IMR-90 (cell line): Measurements from ENCODE around the gene VARS2. TPM values are rescaled to one million over a fixed set of nuclear protein-coding genes. Genes with fewer than 3 reads are reported as not detected.

Source experiments
- ATAC-seq: fragments of 200-7000 bp; cut with Tn5 transposase; 2 replicates; pipeline ENCODE4 v1.9.1; 2020; ENCODE audit warnings: low read depth, mild to moderate bottlenecking, moderate library complexity
- BruUV-seq: library from RNA; stranded (reverse); fragments of 400-500 nt; replicated peaks from 2 replicates; lab custom pipeline; 2021; lab: Mats Ljungman, UMichigan
- CTCF ChIA-PET: fragments of 300-600 bp; formaldehyde crosslinking; extraction: SDS; loops from one replicate; lab custom pipeline; 2021; ENCODE audit warnings: antibody characterized with exemption; lab: Yijun Ruan, JAX
- POLR2A ChIA-PET: fragments of 300-600 bp; sonication (Branson Sonifier 250); formaldehyde crosslinking; loops from one replicate; lab custom pipeline; 2022; ENCODE audit warnings: antibody characterized with exemption; ENCODE audit not compliant: unreplicated experiment; lab: Charles Lee
- DNase-seq: peaks from one replicate; pipeline ENCODE4 v3.0.0; 2013
- H2AFZ ChIP-seq: replicated peaks from 2 replicates; pipeline ENCODE3; 2013; ENCODE audit warnings: low read length, mild to moderate bottlenecking; ENCODE audit not compliant: poor library complexity
- H2AK5ac ChIP-seq: 2 replicates; pipeline ENCODE4 v1.6.1; 2013; ENCODE audit warnings: low read depth, low read length, inconsistent platforms
- H2AK9ac ChIP-seq: replicated peaks from 2 replicates; pipeline ENCODE3; 2013; ENCODE audit warnings: mild to moderate bottlenecking, low read depth, low read length, moderate library complexity; ENCODE audit not compliant: poor library complexity
- H2BK120ac ChIP-seq: 2 replicates; pipeline ENCODE4 v1.6.1; 2013; ENCODE audit warnings: low read depth, low read length, inconsistent platforms
- H2BK15ac ChIP-seq: 3 replicates; pipeline ENCODE4 v1.6.1; 2013; ENCODE audit warnings: low read depth, low read length, inconsistent platforms
- H2BK20ac ChIP-seq: 2 replicates; pipeline ENCODE4 v1.6.1; 2013; ENCODE audit warnings: low read depth, mild to moderate bottlenecking, inconsistent platforms, low read length, moderate library complexity
- H2BK5ac ChIP-seq: 2 replicates; pipeline ENCODE4 v1.6.1; 2013; ENCODE audit warnings: mild to moderate bottlenecking, low read depth, low read length, inconsistent platforms; ENCODE audit not compliant: poor library complexity, severe bottlenecking
- H3K14ac ChIP-seq: replicated peaks from 2 replicates; pipeline ENCODE4 v1.6.1; 2013; ENCODE audit warnings: low read depth, low read length, inconsistent platforms
- H3K18ac ChIP-seq: 2 replicates; pipeline ENCODE4 v1.6.1; 2013; ENCODE audit warnings: low read depth, low read length, control low read depth
- H3K23ac ChIP-seq: 2 replicates; pipeline ENCODE4 v1.6.1; 2013; ENCODE audit warnings: low read depth, low read length, inconsistent platforms
- H3K27ac ChIP-seq: 2 replicates; pipeline ENCODE4 v1.5.1; 2013; ENCODE audit warnings: mild to moderate bottlenecking, control low read depth, low read length; ENCODE audit not compliant: insufficient read depth
- H3K27me3 ChIP-seq: 2 replicates; pipeline ENCODE4 v1.6.1; 2013; ENCODE audit warnings: low read length; ENCODE audit not compliant: control insufficient read depth, insufficient read depth
- H3K36me3 ChIP-seq: 2 replicates; pipeline ENCODE4 v1.6.1; 2013; ENCODE audit warnings: low read length, mixed read lengths; ENCODE audit not compliant: control insufficient read depth, insufficient read depth
- H3K4ac ChIP-seq: 2 replicates; pipeline ENCODE4 v1.6.1; 2013; ENCODE audit warnings: low read depth, low read length, inconsistent platforms
- H3K4me1 ChIP-seq: 2 replicates; pipeline ENCODE4 v1.6.1; 2013; ENCODE audit warnings: low read length, mixed read lengths; ENCODE audit not compliant: control insufficient read depth, insufficient read depth
- H3K4me2 ChIP-seq: 2 replicates; pipeline ENCODE4 v1.6.1; 2013; ENCODE audit warnings: low read depth, mild to moderate bottlenecking, control low read depth, low read length, moderate library complexity
- H3K4me3 ChIP-seq: 2 replicates; pipeline ENCODE4 v1.5.1; 2013; ENCODE audit warnings: low read depth, mild to moderate bottlenecking, control low read depth, low read length, moderate library complexity; ENCODE audit not compliant: insufficient read depth
- H3K56ac ChIP-seq: 2 replicates; pipeline ENCODE4 v1.6.1; 2013; ENCODE audit warnings: low read length, inconsistent platforms; ENCODE audit not compliant: insufficient read depth; ENCODE audit errors: extremely low read depth
- H3K79me1 ChIP-seq, 2 experiments: 2 replicates each; pipeline ENCODE4 v1.6.1; 2013; ENCODE audit warnings: low read length in 2 of 2, inconsistent platforms in 1 of 2, low read depth in 1 of 2
- H3K9ac ChIP-seq: 2 replicates; pipeline ENCODE4 v1.6.1; 2013; ENCODE audit warnings: low read depth, low read length, control low read depth
- H3K9me1 ChIP-seq: 2 replicates; pipeline ENCODE4 v1.6.1; 2013; ENCODE audit warnings: low read length, inconsistent platforms; ENCODE audit not compliant: insufficient read depth
- H3K9me3 ChIP-seq: 2 replicates; pipeline ENCODE4 v1.6.1; 2013; ENCODE audit warnings: low read length; ENCODE audit not compliant: control insufficient read depth, insufficient read depth
- H4K20me1 ChIP-seq: 2 replicates; pipeline ENCODE4 v1.6.1; 2013; ENCODE audit warnings: low read length, inconsistent platforms; ENCODE audit not compliant: insufficient read depth
- H4K5ac ChIP-seq: 2 replicates; pipeline ENCODE4 v1.6.1; 2013; ENCODE audit warnings: mild to moderate bottlenecking, low read depth, low read length, control low read depth
- H4K8ac ChIP-seq, 2 experiments: 2 replicates each; pipeline ENCODE4 v1.6.1; 2013; ENCODE audit warnings: low read depth in 2 of 2, low read length in 2 of 2, control low read depth in 1 of 2, inconsistent platforms in 1 of 2
- H4K91ac ChIP-seq: 2 replicates; pipeline ENCODE4 v1.6.1; 2013; ENCODE audit warnings: low read depth, low read length, inconsistent platforms; ENCODE audit not compliant: insufficient read depth
- CHD1 ChIP-seq: IDR thresholded peaks from 2 replicates; pipeline ENCODE4 v1.6.1; 2012; ENCODE audit warnings: low read depth, low read length, improper control_type of control experiment
- MAZ ChIP-seq: IDR thresholded peaks from 2 replicates; pipeline ENCODE4 v1.6.1; 2012; ENCODE audit warnings: low read depth, mild to moderate bottlenecking, low read length, improper control_type of control experiment, moderate library complexity, borderline replicate concordance
- NFE2L2 ChIP-seq: fragments of 150-350 bp; IDR thresholded peaks from 2 replicates; pipeline ENCODE4 v1.6.1; 2016; ENCODE audit warnings: low read depth, mild to moderate bottlenecking, low read length
- SMC3 ChIP-seq: fragments of 150-350 bp; IDR thresholded peaks from 2 replicates; pipeline ENCODE4 v1.6.1; 2016; ENCODE audit warnings: low read depth, mild to moderate bottlenecking, antibody characterized with exemption, low read length, moderate library complexity
- USF2 ChIP-seq: fragments of 150-350 bp; IDR thresholded peaks from 2 replicates; pipeline ENCODE4 v1.6.1; 2017; ENCODE audit warnings: mild to moderate bottlenecking, antibody characterized with exemption, low read length, low read depth
- WGBS, 2 experiments: methylation state at CpG; one replicate each; pipeline versions ENCODE4 v1.1.5 to v1.1.7; 2013; ENCODE audit warnings: missing lambda C conversion rate in 2 of 2; ENCODE audit not compliant: insufficient read length in 1 of 2; ENCODE audit errors: extremely low coverage in 2 of 2; 5-methylcytosine and 5-hydroxymethylcytosine counted together
- dilution Hi-C: fragments of 300-500 bp; cut with HindIII; formaldehyde crosslinking; loops from one replicate; pipeline ENCODE4 v1.14.3; 2018; ENCODE audit warnings: low sequenced_read_pairs; ENCODE audit not compliant: unreplicated experiment
- in situ Hi-C: fragments of 300-500 bp; cut with MboI; formaldehyde crosslinking; loops from 3 replicates; pipeline ENCODE4 v1.14.3; 2019; ENCODE audit warnings: low sequenced_read_pairs, inconsistent platforms, mixed read lengths
- intact Hi-C: fragments of 100-400 bp; cut with micrococcal nuclease; formaldehyde crosslinking; loops from 2 replicates; pipeline ENCODE4 v1.10.0; 2022
- polyA plus RNA-seq, 3 experiments: library from polyadenylated mRNA; depleted of rRNA; stranded (reverse); fragments of >200 nt; gene quantifications; 2 replicates each; pipeline ENCODE4 v1.2.3, GENCODE V29; 2012; ENCODE audit warnings: low replicate concordance in 1 of 3
- total RNA-seq: library from RNA; depleted of rRNA; stranded (reverse); fragments of >200 nt; gene quantifications from 2 replicates; pipeline ENCODE4 v1.2.3, GENCODE V29; 2012

The VARS2 gene
- total and polyA plus RNA-seq, 2 of the 4 experiments (the other 2 are of a cell fraction): 7.2 to 14.0 TPM

DNA sequence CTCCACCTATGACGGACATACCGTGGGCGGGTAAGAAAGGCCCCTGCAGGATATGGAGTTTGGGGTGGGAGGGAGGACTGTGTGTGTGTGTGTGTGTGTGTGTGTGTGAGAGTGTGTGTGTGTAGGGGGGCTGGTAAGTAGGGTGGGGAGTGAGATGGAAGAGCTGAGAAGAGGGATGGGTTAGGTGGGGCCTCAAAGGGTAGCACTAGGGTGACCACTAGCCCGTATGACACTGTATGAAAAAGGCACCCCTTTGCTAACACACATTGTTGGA is 22.7 kb upstream of the VARS2 start (continued):
- TF ChIP-seq MAZ (no peak), NFE2L2 (no peak)

DNA sequence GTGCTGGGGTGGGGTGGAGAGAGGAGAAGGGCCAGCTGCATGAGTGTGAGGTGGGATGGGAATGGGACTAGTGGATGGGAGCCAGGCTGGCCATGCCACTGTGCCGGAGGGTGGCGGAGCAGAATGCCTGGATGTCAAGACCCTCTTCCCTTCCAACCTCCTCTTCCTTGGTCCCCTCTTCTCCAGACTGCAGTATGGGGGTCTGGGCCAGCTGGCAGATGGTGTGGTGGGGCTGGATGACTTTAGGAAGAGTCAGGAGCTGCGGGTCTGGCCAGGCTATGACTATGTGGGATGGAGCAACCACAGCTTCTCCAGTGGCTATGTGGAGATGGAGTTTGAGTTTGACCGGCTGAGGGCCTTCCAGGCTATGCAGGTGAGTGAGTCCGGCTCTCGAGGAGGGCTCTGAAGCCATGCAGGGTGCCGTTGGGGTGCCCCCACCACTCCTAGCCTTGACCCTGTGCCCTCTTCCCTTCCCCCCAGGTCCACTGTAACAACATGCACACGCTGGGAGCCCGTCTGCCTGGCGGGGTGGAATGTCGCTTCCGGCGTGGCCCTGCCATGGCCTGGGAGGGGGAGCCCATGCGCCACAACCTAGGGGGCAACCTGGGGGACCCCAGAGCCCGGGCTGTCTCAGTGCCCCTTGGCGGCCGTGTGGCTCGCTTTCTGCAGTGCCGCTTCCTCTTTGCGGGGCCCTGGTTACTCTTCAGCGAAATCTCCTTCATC is 22.1 kb upstream of the VARS2 start:
- 93% methylated on average over 8 of the region's 21 CpGs; no CpG with 5 or more reads in 1 of the 2 experiments for WGBS, 2 experiments
- ATAC-seq (no peak), DNase-seq (no peak)
- no peaks in the 10 kb centered on the region for H3K27me3 ChIP-seq
- H2BK5ac ChIP-seq: no peak overlapping the region
- H3K56ac ChIP-seq: no peak overlapping the region
- ChIA-PET CTCF (no interaction called here), POLR2A (no interaction called here)
- no peak overlapping the region for H3K23ac ChIP-seq
- H3K4me1 ChIP-seq: peaks cover 8% of the 10 kb centered on the region; the same call in 1 of the 2 replicates
- H3K4me2 ChIP-seq: no peak overlapping the region
- no peak overlapping the region for H3K4ac ChIP-seq
- H4K8ac ChIP-seq: no peak overlapping the region
- no peak overlapping the region for H3K14ac ChIP-seq
- H4K5ac ChIP-seq: no peak overlapping the region
- no peaks in the 10 kb centered on the region for H3K9me3 ChIP-seq
- H3K9ac ChIP-seq: no peak overlapping the region
- H2BK15ac ChIP-seq: no peak overlapping the region
- peak overlapping the region; percentile 42 for H2AK9ac ChIP-seq
- dilution Hi-C loops: no loop called here
- in situ Hi-C loops: no loop called here
- no peak overlapping the region for H3K18ac ChIP-seq
- H2BK20ac ChIP-seq: no peak overlapping the region
- no peaks in the 10 kb centered on the region for H3K9me1 ChIP-seq
- H4K91ac ChIP-seq: no peak overlapping the region
- no peak overlapping the region for H3K27ac ChIP-seq
- H3K79me1 ChIP-seq: peaks cover 4 to 33% of the 10 kb centered on the region in 2 experiments
- TF ChIP-seq CHD1: no peak
- no peak for TF ChIP-seq SMC3
- no peak for TF ChIP-seq USF2
- H2BK120ac ChIP-seq: no peak overlapping the region
- intact Hi-C loops: no loop called here
- no peak overlapping the region for H2AFZ ChIP-seq
- no peaks in the 10 kb centered on the region; the same call in 1 of the 2 replicates for H4K20me1 ChIP-seq
- no peak overlapping the region for H2AK5ac ChIP-seq
- H3K36me3 ChIP-seq: peaks cover 58% of the 10 kb centered on the region
- no TSS peak for BruUV-seq
- no peak overlapping the region for H3K4me3 ChIP-seq
